Panc1 (cell line): ENCODE data around the gene SUMF1. TPM values are rescaled to one million over a fixed set of nuclear protein-coding genes. Genes with fewer than 3 reads are reported as not detected.

Experiments
- ATAC-seq: fragments of 200-7000 bp; cut with Tn5 transposase; 2 replicates; pipeline ENCODE4 v1.9.1; 2020; ENCODE audit warnings: mild to moderate bottlenecking, moderate library complexity
- BruUV-seq: library from RNA; stranded (reverse); fragments of 400-500 nt; replicated peaks from 2 replicates; lab custom pipeline; 2021; lab: Mats Ljungman, UMichigan
- CTCF ChIA-PET: fragments of 300-600 bp; sonication (Branson Sonifier 250); formaldehyde crosslinking; loops from one replicate; lab custom pipeline; 2022; ENCODE audit warnings: antibody characterized with exemption; lab: Charles Lee
- POLR2A ChIA-PET: fragments of 300-600 bp; sonication (Branson Sonifier 250); formaldehyde crosslinking; loops from one replicate; lab custom pipeline; 2022; ENCODE audit warnings: antibody characterized with exemption; lab: Charles Lee
- DNase-seq: peaks from one replicate; pipeline ENCODE4 v3.0.0-alpha.2; 2010; ENCODE audit warnings: low read depth, low spot score
- H3K27ac ChIP-seq: 2 replicates; pipeline ENCODE4 v1.5.1; 2011; ENCODE audit warnings: mild to moderate bottlenecking, low read length, inconsistent platforms
- H3K27me3 ChIP-seq: fragments of 200-500 bp; sonication (Bioruptor generic); 2 replicates; pipeline ENCODE4 v1.6.0; 2014; ENCODE audit warnings: low read length, inconsistent platforms; ENCODE audit not compliant: control insufficient read depth, insufficient read depth
- H3K36me3 ChIP-seq: fragments of 200-500 bp; sonication (Bioruptor generic); 2 replicates; pipeline ENCODE4 v1.5.1; 2014; ENCODE audit warnings: inconsistent platforms, mild to moderate bottlenecking, low read length, moderate library complexity; ENCODE audit not compliant: control insufficient read depth, insufficient read depth
- H3K4me1 ChIP-seq: 2 replicates; pipeline ENCODE4 v1.5.1; 2011; ENCODE audit warnings: inconsistent platforms, mild to moderate bottlenecking, low read length, moderate library complexity; ENCODE audit not compliant: control insufficient read depth, insufficient read depth
- H3K4me3 ChIP-seq, 2 experiments: 2 replicates each; pipeline ENCODE4 v1.5.1; 2011 to 2012; ENCODE audit warnings: low read depth in 2 of 2, low read length in 2 of 2, mild to moderate bottlenecking in 2 of 2, inconsistent platforms in 1 of 2, moderate library complexity in 1 of 2
- H3K9me3 ChIP-seq: fragments of 200-500 bp; sonication (Bioruptor generic); 2 replicates; pipeline ENCODE4 v1.5.1; 2014; ENCODE audit warnings: low read depth, mild to moderate bottlenecking, inconsistent platforms, low read length, moderate library complexity; ENCODE audit not compliant: control insufficient read depth, insufficient read depth
- POLR2AphosphoS5 ChIP-seq: IDR thresholded peaks from 2 replicates; pipeline ENCODE4 v1.6.1; 2012; ENCODE audit warnings: mild to moderate bottlenecking, low read depth, low read length, moderate library complexity
- REST ChIP-seq, 2 experiments: IDR thresholded peaks; 2 replicates each; pipeline ENCODE4 v1.6.1; 2011 to 2012; ENCODE audit warnings: low read depth in 2 of 2, control low read depth in 1 of 2, low read length in 1 of 2, mild to moderate bottlenecking in 1 of 2, moderate library complexity in 1 of 2; ENCODE audit not compliant: insufficient read depth in 1 of 2
- SIN3A ChIP-seq: IDR thresholded peaks from 2 replicates; pipeline ENCODE4 v1.6.1; 2012; ENCODE audit warnings: low read depth, mild to moderate bottlenecking, low read length, moderate library complexity, borderline replicate concordance; ENCODE audit not compliant: insufficient read depth
- TCF7L2 ChIP-seq: IDR thresholded peaks from 2 replicates; pipeline ENCODE4 v1.6.1; 2011; ENCODE audit warnings: mild to moderate bottlenecking, low read depth, low read length, inconsistent platforms
- in situ Hi-C: cut with HindIII; loops from 2 replicates; pipeline ENCODE4 v1.10.0; 2016; ENCODE audit warnings: low sequenced_read_pairs, low pct_unique_long_range_greater_than_20kb
- intact Hi-C: fragments of 100-400 bp; cut with micrococcal nuclease; formaldehyde crosslinking; loops from one replicate; pipeline ENCODE4 v1.10.0; 2022; ENCODE audit not compliant: unreplicated experiment
- total RNA-seq: library from RNA; stranded (reverse); gene quantifications from one replicate; pipeline ENCODE4 v1.2.1, GENCODE V29; 2021; ENCODE audit not compliant: unreplicated experiment
- TF ChIP-seq, protein P1 (sequence below): fragments of 450-650 bp; IDR thresholded peaks from 2 replicates; pipeline ENCODE4 v1.5.1; 2017; ENCODE audit warnings: mild to moderate bottlenecking

Gene SUMF1
- total RNA-seq, 1 experiment from 2014 or later = 15.5 TPM

DNA sequence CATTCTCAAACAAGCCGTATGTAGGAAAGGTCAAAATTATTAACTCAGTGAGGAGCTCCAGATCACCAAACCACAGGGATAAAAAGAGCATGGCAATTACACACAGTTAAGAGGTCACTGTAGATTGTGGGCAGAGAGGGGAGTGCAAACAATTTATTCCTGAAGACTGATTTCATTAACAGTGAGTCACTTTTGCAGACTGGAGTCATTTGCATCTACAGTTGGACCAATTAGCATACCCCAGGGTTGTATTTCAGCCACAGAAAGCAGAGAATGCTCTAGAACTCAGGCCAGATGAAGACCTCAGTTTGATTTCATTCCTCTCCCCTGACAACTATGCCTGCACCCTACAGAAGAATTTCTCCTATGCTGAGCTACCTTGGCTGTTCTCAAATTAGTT is 123.8 kb downstream of the SUMF1 start:
- BruUV-seq = no TSS peak
- no peak overlapping the region for H3K4me3 ChIP-seq
- intact Hi-C loops = no loop called here
- in situ Hi-C loops = no loop called here
- DNase-seq (no peak), ATAC-seq (no peak)
- no peak for TF ChIP-seq REST (IDR thresholded peaks at IDR 0.05; ENCODE audit: insufficient read depth in 1 of 2, low read depth in 2 of 2, low read length in 1 of 2)
- no peak for TF ChIP-seq TCF7L2
- no peak for TF ChIP-seq SIN3A
- TF ChIP-seq POLR2AphosphoS5 = no peak
- TF ChIP-seq, protein P1, sequence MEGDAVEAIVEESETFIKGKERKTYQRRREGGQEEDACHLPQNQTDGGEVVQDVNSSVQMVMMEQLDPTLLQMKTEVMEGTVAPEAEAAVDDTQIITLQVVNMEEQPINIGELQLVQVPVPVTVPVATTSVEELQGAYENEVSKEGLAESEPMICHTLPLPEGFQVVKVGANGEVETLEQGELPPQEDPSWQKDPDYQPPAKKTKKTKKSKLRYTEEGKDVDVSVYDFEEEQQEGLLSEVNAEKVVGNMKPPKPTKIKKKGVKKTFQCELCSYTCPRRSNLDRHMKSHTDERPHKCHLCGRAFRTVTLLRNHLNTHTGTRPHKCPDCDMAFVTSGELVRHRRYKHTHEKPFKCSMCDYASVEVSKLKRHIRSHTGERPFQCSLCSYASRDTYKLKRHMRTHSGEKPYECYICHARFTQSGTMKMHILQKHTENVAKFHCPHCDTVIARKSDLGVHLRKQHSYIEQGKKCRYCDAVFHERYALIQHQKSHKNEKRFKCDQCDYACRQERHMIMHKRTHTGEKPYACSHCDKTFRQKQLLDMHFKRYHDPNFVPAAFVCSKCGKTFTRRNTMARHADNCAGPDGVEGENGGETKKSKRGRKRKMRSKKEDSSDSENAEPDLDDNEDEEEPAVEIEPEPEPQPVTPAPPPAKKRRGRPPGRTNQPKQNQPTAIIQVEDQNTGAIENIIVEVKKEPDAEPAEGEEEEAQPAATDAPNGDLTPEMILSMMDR = no peak
- CTCF ChIA-PET = no interaction called here
- POLR2A ChIA-PET = no interaction called here
- no peak overlapping the region for H3K27ac ChIP-seq
- H3K36me3 ChIP-seq = no peaks in the 10 kb centered on the region
- no peaks in the 10 kb centered on the region for H3K9me3 ChIP-seq
- no peaks in the 10 kb centered on the region for H3K27me3 ChIP-seq
- H3K4me1 ChIP-seq = no peaks in the 10 kb centered on the region

GRCh38 chr3:4341336-4341675 is 125.8 kb downstream of the SUMF1 start:
- TF ChIP-seq REST (IDR thresholded peaks at IDR 0.05; ENCODE audit: insufficient read depth in 1 of 2, low read depth in 2 of 2, low read length in 1 of 2) = no peak
- intact Hi-C loops = no loop called here
- no peak for ATAC-seq
- no peak for DNase-seq
- no peaks in the 10 kb centered on the region for H3K4me1 ChIP-seq
- H3K36me3 ChIP-seq = no peaks in the 10 kb centered on the region
- BruUV-seq = no TSS peak
- no peak overlapping the region for H3K4me3 ChIP-seq
- in situ Hi-C loops = no loop called here
- no peak overlapping the region for H3K27ac ChIP-seq
- ChIA-PET POLR2A (no interaction called here), CTCF (interaction anchor here (0.6 kb wide), 1 partner anchor 247 kb away, joined by 5 read pairs; no protein-coding TSS in a partner anchor)
- no peaks in the 10 kb centered on the region for H3K9me3 ChIP-seq
- no peaks in the 10 kb centered on the region for H3K27me3 ChIP-seq
